ENCODE measurements around the gene NEURL1.
"Not testable (repeated sequence)": the region's sequence is repeated elsewhere in the genome, so short reads cannot be mapped to it uniquely, and the experiment has no call there.

NEURL1 gene

DNA sequence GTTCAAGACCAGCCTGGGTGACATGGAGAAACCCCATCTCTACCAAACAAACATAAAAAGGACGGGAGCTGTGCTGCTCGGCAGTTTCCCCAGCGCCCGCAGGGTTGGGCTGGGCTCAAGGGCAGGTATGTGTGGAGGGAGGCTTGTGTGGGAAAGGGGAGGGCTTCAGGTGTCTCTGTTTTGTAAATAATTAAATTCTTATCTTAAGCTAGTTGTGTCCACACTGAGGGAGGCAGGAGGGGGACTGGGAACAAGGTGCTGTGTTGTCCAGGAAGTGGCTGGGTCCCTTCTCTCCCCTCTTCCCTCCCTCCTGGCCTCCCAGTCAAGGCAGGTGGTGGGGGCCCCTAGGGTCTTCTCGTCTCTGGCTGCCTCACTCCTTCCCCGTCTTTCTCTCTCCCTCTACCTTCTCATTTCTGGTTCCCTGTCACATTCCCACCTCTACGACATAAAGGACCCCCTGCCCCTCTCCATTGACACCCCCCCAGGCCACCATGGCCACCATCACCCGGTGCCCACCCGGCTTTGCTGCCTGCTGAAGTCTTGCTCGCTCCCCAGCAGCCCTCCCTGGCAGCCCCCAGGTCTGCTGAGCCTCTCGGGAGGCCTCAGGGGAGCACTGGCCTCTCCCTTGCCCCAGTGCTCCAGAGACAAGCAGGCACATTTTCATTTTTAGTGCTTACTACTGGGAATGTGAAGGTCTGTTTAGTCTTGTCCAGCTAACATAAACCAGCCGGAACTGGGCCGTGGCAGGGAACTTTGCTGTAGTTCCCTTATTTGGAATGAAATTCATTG, 19.3 kb downstream of the NEURL1 start:
- FAIRE-seq (no peak), DNase-seq (ENCODE audit: low spot score) (no peak)

DNA sequence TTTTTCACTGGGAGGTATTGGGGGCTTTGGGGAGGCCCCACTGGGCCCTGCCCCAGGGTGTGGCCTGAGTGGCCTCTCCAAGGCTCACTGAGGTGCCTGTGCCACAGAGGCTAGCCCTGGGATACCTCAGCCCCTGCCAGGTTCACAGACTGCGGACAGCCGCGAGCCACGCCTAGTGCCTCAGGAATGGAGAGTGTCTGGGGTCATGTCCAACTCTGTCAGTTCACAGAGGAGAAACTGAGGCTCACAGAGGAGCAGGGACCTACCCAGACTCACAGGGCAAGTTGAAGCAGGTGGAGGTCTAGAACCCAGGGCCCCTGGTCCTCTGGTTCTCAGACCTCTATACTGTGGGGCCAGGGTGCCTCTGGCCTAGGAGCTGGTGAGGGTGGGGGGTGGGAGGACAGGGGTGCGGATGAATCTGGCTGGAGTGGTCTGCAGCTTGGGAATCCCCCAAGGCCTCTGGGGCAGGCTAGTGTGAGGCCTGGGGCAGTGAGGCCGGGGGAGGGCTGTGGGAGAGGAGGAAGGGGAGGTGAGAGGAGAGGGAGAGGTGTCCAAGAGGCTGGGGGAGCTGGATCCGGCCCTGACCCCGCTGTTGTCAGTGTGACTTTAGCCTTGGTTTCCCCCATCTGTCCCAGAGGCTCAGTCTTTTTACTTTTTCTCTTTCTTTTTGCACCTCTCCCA, 20.0 kb downstream of the NEURL1 start:
- DNase-seq (ENCODE audit: low spot score), result no peak
- no peak for FAIRE-seq

- DNase-seq (ENCODE audit: low spot score) (no peak), FAIRE-seq (no peak)
Measured at GRCh38 chr10:103514244-103514643, 20.7 kb downstream of the NEURL1 start.

DNA sequence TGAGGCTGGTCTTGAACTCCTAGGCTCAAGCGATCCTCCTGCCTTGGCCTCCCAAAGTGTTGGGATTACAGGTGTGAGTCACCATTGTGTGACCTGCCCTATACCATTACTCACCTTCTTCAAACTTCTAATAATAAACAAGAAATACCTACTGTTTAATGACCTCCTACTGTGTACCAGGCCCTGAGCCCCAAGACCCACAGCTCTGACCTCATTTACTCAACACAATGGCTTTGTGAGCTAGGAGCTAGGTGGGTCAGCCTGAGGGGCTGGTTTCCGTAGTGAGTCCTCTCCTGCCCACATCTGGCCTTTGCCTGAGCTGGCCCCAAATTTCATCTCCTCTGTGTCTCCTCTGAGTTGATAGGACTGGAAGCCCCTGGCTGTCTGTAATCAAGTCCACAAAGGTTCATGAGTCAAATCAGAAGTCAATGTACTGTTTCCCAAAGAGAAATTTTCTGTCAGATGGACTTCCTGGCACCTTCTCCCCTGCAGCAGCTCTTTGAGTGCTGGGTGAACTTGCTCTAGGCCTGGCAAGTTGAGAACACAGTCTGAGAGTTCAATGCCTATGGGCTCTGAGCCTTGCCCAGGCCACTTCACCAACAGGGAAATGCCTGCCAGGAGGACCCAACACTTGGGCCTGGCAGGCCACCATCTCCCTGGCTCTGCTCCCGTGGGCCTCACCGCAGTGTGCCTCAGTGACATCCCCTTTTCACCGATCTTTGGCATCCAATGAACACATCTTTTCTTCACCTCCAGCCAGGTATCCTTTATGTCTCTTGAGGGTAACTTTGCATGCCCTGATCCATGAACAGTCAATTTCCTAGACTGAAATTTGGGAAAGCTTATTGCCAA, 24.0 kb downstream of the NEURL1 start:
- no peak for FAIRE-seq
- no peak for DNase-seq (ENCODE audit: low spot score)

- DNase-seq (ENCODE audit: low spot score) (no peak), FAIRE-seq (no peak)
Measured at GRCh38 chr10:103519798-103520197, 26.3 kb downstream of the NEURL1 start.

DNA sequence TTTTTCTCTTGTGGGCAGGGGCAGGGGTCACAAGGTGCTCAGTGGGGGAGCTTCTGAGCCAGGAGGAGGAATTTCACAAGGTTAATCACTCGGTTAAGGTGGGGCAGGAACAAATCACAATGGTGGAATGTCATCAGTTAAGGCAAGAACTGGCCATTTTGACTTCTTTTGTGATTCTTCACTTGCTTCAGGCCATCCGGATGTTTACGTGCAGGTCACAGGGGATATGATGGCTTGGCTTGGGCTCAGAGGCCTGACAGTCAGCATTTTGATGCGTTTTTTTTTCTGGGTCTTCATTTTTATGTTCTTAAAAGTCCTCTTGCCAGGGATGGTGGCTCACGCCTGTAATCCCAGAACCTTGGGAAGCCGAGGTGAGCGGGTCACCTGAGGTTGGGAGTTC, 28.5 kb downstream of the NEURL1 start:
- DNase-seq (ENCODE audit: low spot score); FAIRE-seq: not testable (repeated sequence)

GRCh38 chr10:103523683-103524082, 30.2 kb downstream of the NEURL1 start:
- DNase-seq (ENCODE audit: low spot score) (no peak), FAIRE-seq (no peak)

DNA sequence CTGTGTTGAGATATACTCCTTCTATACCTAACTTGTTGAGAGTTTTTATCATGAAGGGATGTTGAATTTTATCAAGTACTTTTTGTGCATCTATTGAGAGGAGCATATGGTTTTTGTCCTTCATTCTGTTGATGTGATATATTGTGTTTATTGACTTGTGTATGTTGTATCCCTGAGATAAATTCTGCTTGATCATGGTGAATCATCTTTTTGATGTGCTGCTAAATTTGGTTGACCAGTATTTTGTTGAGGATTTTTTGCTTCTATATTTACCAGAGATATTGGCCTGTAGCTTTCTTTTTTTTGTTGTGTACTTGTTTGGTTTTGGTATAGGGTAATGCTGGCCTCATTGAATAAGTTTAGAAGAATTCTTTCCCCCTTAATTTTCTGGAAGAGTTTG, 32.4 kb downstream of the NEURL1 start:
- DNase-seq (ENCODE audit: low spot score) (no peak), FAIRE-seq (no peak)

GRCh38 chr10:103527476-103527875, 34.0 kb downstream of the NEURL1 start:
- FAIRE-seq, result peak; percentile 68
- peak; percentile 88 for DNase-seq (ENCODE audit: low spot score)

DNA sequence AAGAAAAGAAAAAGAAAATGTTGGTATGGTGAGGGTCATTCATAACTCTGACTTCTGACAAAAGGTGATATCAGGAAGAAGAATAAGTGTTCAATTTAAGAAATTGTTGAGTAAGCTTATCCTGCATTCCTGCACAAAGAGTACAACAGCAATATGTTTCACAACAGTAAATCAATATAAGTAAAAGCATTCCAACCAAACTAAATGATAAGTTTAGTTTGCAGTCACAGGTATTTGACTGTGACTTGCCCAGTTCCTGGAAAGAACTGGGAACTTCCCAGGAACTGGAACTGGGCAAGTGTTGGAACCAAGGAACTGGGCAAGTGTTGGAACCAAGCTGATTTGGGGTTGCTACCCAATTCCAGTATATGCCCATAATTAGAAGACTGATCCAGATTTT, 35.0 kb downstream of the NEURL1 start:
- DNase-seq (ENCODE audit: low spot score), result no peak
- no peak for FAIRE-seq

- DNase-seq (ENCODE audit: low spot score) (no peak), FAIRE-seq (no peak)
Measured at GRCh38 chr10:103529539-103529938, 36.0 kb downstream of the NEURL1 start.

GRCh38 chr10:103533827-103534226, 40.3 kb downstream of the NEURL1 start:
- no peak for DNase-seq (ENCODE audit: low spot score)
- FAIRE-seq, result no peak

DNA sequence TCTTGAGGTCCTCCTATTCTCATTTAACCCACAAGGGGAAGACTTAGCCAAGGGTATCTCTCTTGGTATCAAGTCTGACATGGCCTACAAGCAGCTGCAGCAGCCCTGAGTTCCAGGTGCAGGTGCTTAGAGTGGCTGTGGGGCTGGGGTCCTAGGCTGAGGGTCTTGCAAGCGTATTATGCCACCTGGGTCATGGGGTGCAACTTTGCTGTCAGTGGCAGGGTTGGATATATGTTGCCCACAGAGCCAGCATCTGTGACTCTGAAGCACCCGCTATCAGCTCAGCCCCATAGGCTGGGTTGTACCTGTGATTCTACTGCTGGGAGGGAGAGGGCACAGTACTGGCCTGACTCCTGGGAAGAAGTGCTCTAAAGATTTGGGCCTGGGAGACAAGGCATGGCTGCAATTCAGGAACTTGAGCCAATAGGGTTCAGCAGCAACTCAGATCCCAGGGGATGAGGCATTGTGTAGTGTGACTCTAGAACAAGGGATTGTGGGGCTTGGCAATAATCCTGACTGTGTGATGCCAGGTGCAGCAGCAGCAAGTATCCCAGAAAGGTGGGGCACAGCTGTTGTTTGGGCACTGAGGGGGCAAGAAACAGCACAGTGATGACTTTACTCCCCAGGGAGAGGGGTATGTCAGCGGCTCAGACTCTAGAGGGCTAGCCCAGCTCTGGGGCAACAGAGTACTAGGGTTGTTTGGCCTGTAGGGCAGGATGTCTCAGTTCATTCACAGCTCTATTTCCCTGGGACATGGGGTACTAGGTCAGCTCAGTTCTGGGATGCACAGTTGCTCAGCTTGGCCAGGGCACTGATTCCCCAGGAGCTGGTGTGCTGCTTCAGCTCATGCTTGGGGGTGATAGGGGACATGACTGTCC, 41.4 kb downstream of the NEURL1 start:
- DNase-seq (ENCODE audit: low spot score) (no peak), FAIRE-seq (no peak)

GRCh38 chr10:103535595-103535994, 42.1 kb downstream of the NEURL1 start:
- FAIRE-seq (no peak), DNase-seq (ENCODE audit: low spot score) (no peak)

GRCh38 chr10:103539751-103540150, 46.2 kb downstream of the NEURL1 start:
- DNase-seq (ENCODE audit: low spot score) (no peak), FAIRE-seq (no peak)

DNA sequence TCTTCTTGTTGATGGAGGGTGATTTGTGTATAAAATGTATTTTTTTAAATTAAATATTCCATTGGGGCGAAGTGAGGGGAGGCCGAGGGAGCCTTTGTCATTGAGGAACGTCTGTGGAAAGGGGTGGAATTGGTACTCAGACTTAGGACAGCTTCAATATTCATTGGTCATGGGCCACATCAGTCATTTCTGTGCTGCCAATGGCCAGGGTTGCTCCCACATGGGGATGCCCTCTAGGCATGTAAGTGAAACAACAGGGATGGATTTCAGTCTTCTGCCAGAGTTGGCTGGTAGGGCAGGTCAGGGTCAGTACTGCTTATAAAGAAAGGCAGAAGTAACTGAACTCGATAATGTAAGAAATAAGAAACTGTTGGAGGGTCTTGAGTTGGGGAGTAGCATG, 47.2 kb downstream of the NEURL1 start:
- FAIRE-seq, result no peak
- DNase-seq (ENCODE audit: low spot score), result no peak

DNA sequence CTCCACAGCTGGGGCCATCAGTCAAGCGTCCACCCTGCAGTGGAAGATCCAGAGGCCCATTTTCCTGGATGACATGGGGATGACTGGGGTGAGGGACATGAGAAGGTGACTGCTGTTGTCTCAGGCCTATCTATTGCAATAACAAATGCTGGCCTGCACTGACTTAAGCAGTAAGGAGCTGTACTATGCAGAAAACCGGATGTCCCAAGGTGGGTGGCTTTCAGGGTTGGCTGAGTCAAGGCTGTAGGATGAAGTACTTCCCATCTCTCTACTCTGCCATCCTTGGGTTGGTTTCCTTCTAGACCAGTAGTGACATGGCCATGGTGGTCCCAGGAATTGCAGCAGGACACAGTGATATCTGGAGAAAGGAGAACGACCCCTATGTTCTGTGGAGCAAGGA, 48.1 kb downstream of the NEURL1 start:
- FAIRE-seq (no peak), DNase-seq (ENCODE audit: low spot score) (no peak)

DNA sequence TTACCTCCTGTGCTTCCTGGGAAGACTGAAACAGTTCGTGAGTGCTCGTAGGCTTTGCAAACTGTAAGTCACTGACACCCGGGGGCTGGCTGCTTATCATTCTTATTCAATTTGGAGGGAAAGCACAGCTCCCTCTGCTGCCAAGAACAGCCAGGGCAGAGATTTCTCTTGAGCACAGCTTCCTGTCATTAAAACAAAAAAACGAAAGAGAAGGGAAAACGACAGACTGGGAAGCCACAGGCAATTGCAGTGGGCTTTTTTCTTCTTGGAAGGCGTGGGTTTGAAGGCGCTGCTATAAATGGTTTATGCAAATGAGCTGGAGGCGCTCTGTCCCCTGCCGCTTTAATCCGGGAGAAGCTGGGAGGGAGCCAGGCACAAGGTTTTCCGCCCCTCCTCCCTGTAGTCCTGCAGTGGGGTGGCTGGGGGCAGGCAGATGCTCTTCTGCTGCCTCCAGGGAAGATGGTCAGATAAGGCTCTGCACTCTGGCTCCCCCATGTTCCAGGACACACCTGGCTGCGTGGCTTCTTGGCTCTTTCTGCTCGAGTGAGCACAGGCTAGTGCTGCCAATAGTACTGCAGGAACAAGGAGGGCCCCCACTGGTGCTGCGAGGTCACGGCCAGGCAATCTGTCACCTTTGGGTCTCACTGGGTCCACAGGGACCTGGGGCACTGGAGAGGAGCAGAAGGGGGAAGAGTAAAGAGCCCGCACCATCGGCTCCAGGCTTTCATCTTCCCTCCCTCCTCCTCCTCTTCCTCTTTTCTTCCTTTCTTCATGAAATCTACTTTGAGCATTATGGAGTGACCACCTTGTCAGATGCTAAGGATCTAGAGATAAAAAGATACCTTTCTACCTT, 49.5 kb downstream of the NEURL1 start:
- DNase-seq (ENCODE audit: low spot score) (peak; percentile 18), FAIRE-seq (no peak)

DNA sequence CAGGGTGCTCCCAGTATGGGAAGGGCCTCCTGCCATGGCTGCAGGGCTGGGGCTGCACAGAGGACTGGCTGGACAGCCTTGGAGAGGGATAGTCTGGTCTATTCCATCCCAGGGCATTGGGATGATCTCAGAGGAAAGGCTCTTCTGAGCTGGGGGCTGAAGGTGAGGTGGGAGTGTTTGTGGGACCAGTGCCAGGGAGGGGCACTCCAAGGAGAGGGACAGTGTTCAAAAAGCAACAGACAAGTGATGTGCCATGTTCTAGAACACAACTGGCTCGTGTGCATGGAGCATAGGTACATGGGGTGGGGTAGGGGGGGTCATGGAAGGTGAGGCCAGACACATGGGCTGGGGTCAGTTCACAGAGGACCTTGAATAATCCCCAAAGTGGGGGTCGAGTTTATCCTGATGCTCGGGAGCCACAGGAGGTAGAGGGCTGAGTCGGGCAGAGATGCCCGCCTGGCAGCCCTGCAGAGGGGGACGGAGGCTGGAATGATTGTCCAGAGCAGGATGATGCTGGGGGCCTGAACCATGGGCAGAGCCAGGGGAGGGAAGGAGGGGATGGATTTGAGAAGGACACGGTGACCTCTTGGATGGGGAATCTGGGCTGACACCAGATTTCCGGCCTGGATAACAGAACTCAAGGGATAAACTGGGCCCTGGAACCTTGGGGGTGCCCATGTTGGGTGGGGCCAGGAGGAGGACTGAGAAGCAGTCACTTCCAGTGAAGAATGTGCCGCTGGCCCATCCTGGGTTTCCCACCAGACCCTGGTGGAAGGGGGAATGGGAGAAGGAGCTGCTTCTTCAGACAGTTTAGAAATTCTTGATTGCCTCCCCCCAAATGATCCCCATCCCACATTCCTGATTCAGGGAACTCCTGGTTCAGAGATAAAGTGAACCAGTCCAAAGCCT, 50.4 kb downstream of the NEURL1 start:
- DNase-seq (ENCODE audit: low spot score) (no peak), FAIRE-seq (no peak)
